HG03095 (cell line): ENCODE data around the gene TTC19.
A peak's percentile ranks its signal among the peaks of the same experiment; 100 is the strongest.
"Not testable (repeated sequence)": the region's sequence is repeated elsewhere in the genome, so short reads cannot be mapped to it uniquely, and the experiment has no call there.

Source experiments
- ATAC-seq: cut with Tn5 transposase; IDR thresholded peaks from one replicate; pipeline ENCODE4 v1.9.1; 2021; ENCODE audit warnings: moderate library complexity; ENCODE audit not compliant: unreplicated experiment

TTC19 gene

GRCh38 chr17:16027708-16028584, 28.3 kb downstream of the TTC19 start:
- peak; percentile 94 for ATAC-seq

- ATAC-seq, result no peak
These were observed 34.2 kb downstream of the TTC19 start for GRCh38 chr17:16033729-16034349.

- no peak for ATAC-seq
These were observed 36.6 kb downstream of the TTC19 start for GRCh38 chr17:16036261-16036660.

GRCh38 chr17:16037636-16038035, 38.0 kb downstream of the TTC19 start:
- no peak for ATAC-seq

- ATAC-seq, result no peak
These were observed 41.2 kb downstream of the TTC19 start for GRCh38 chr17:16040710-16041251.

- ATAC-seq, result no peak
These were observed 44.9 kb downstream of the TTC19 start for GRCh38 chr17:16044487-16044886.

GRCh38 chr17:16046966-16047365, 47.3 kb downstream of the TTC19 start:
- ATAC-seq, result no peak

- no peak for ATAC-seq
These were observed 49.3 kb downstream of the TTC19 start for GRCh38 chr17:16048811-16049449.

GRCh38 chr17:16050844-16051243, 51.2 kb downstream of the TTC19 start:
- no peak for ATAC-seq

GRCh38 chr17:16052486-16052885, 52.9 kb downstream of the TTC19 start:
- no peak for ATAC-seq

- ATAC-seq, result not testable (repeated sequence)
These were observed 55.5 kb downstream of the TTC19 start for GRCh38 chr17:16055139-16055538.

GRCh38 chr17:16061631-16062030, 62.0 kb downstream of the TTC19 start:
- ATAC-seq, result no peak

GRCh38 chr17:16066125-16066524, 66.5 kb downstream of the TTC19 start:
- ATAC-seq, result no peak

- no peak for ATAC-seq
These were observed 68.7 kb downstream of the TTC19 start for GRCh38 chr17:16068323-16068722.

- ATAC-seq, result no peak
These were observed 72.4 kb downstream of the TTC19 start for GRCh38 chr17:16072031-16072430.

- ATAC-seq, result no peak
These were observed 74.2 kb downstream of the TTC19 start for GRCh38 chr17:16073845-16074244.

GRCh38 chr17:16074423-16074822, 74.8 kb downstream of the TTC19 start:
- ATAC-seq, result no peak

- no peak for ATAC-seq
These were observed 76.3 kb downstream of the TTC19 start for GRCh38 chr17:16075949-16076348.
